Activated B cell treated with CpG ODN at 0.5 μM for 24 hours (primary cell): ENCODE measurements around the gene BBS7. TPM values are rescaled to one million over a fixed set of nuclear protein-coding genes. Genes with fewer than 3 reads are reported as not detected.

ENCODE experiments used
- ATAC-seq: fragments of 200-7000 bp; cut with Tn5 transposase; one replicate; pipeline ENCODE4 v1.10.0; 2021; ENCODE audit warnings: low read depth, mild to moderate bottlenecking, moderate library complexity
- CTCF ChIA-PET: fragments of 350-600 bp; sonication (Branson Sonifier 250); formaldehyde crosslinking; loops from one replicate; lab custom pipeline; 2021; ENCODE audit warnings: antibody characterized with exemption; lab: Charles Lee
- POLR2A ChIA-PET: fragments of 350-600 bp; sonication (Branson Sonifier 250); formaldehyde crosslinking; loops from one replicate; lab custom pipeline; 2021; ENCODE audit warnings: antibody characterized with exemption; lab: Charles Lee
- DNase-seq: peaks from one replicate; pipeline ENCODE4 v3.0.0; 2022
- H3K27ac Mint-ChIP-seq: one replicate; pipeline ENCODE4 v1.8.0; 2020; ENCODE audit warnings: mixed read lengths
- H3K27me3 Mint-ChIP-seq: one replicate; pipeline ENCODE4 v1.8.0; 2021; ENCODE audit warnings: mixed read lengths
- H3K36me3 Mint-ChIP-seq: one replicate; pipeline ENCODE4 v1.8.0; 2021; ENCODE audit warnings: low read depth, mixed read lengths
- H3K4me1 Mint-ChIP-seq: one replicate; pipeline ENCODE4 v1.8.0; 2021; ENCODE audit warnings: mixed read lengths
- H3K4me3 Mint-ChIP-seq: one replicate; pipeline ENCODE4 v1.8.0; 2020; ENCODE audit warnings: mild to moderate bottlenecking, mixed read lengths
- H3K9me3 Mint-ChIP-seq: one replicate; pipeline ENCODE4 v1.8.0; 2020; ENCODE audit warnings: mixed read lengths
- CTCF ChIP-seq: fragments of 200-600 bp; IDR thresholded peaks from one replicate; pipeline ENCODE4 v1.8.0; 2022; ENCODE audit warnings: antibody characterized with exemption, mild to moderate bottlenecking
- intact Hi-C: fragments of 100-400 bp; cut with micrococcal nuclease; formaldehyde crosslinking; loops from one replicate; pipeline ENCODE4 v1.15.1; 2024
- total RNA-seq: library from RNA; stranded (reverse); gene quantifications from 2 replicates; pipeline ENCODE4 v1.2.3, GENCODE V29; 2022

BBS7 gene
- total RNA-seq, 1 donor from 2014 or later: 9.4 TPM

GRCh38 chr4:121786221-121786620 is 84.1 kb downstream of the BBS7 start:
- CTCF ChIA-PET: no interaction called here
- POLR2A ChIA-PET: no interaction called here
- TF ChIP-seq CTCF: no peak
- Mint-ChIP-seq H3K4me1 (no peaks in the 10 kb centered on the region), H3K27ac (no peak overlapping the region), H3K36me3 (no peaks in the 10 kb centered on the region), H3K9me3 (peaks cover 11% of the 10 kb centered on the region), H3K27me3 (peaks cover 46% of the 10 kb centered on the region), H3K4me3 (no peak overlapping the region)
- ATAC-seq (no peak), DNase-seq (no peak)
- intact Hi-C loops: no loop called here

GRCh38 chr4:121785479-121785878 is 84.8 kb downstream of the BBS7 start:
- intact Hi-C loops: no loop called here
- DNase-seq: no peak
- Mint-ChIP-seq H3K27me3 (peaks cover 50% of the 10 kb centered on the region), H3K4me1 (no peaks in the 10 kb centered on the region), H3K27ac (no peak overlapping the region), H3K36me3 (no peaks in the 10 kb centered on the region), H3K4me3 (no peak overlapping the region), H3K9me3 (peaks cover 11% of the 10 kb centered on the region)
- POLR2A ChIA-PET: no interaction called here
- CTCF ChIA-PET: no interaction called here
- ATAC-seq: no peak
- TF ChIP-seq CTCF: no peak

- ChIA-PET CTCF (no interaction called here), POLR2A (no interaction called here)
- Mint-ChIP-seq H3K4me1 (no peaks in the 10 kb centered on the region), H3K27ac (no peak overlapping the region), H3K4me3 (no peak overlapping the region), H3K27me3 (peaks cover 52% of the 10 kb centered on the region), H3K9me3 (peaks cover 11% of the 10 kb centered on the region), H3K36me3 (no peaks in the 10 kb centered on the region)
- no peak for DNase-seq
- TF ChIP-seq CTCF: no peak
- ATAC-seq: no peak
- intact Hi-C loops: no loop called here
Measured at GRCh38 chr4:121784975-121785374, 85.3 kb downstream of the BBS7 start.

- intact Hi-C loops: no loop called here
- Mint-ChIP-seq H3K4me3 (no peak overlapping the region), H3K9me3 (peaks cover 11% of the 10 kb centered on the region), H3K27ac (no peak overlapping the region), H3K27me3 (peaks cover 51% of the 10 kb centered on the region), H3K36me3 (no peaks in the 10 kb centered on the region), H3K4me1 (no peaks in the 10 kb centered on the region)
- DNase-seq (no peak), ATAC-seq (no peak)
- CTCF ChIA-PET: no interaction called here
- POLR2A ChIA-PET: no interaction called here
- no peak for TF ChIP-seq CTCF
Measured at GRCh38 chr4:121784401-121784800, 85.9 kb downstream of the BBS7 start.

- CTCF ChIA-PET: no interaction called here
- no peaks in the 10 kb centered on the region for H3K36me3 Mint-ChIP-seq
- POLR2A ChIA-PET: no interaction called here
- DNase-seq (no peak), ATAC-seq (no peak)
- TF ChIP-seq CTCF: no peak
- no peaks in the 10 kb centered on the region for H3K4me1 Mint-ChIP-seq
- H3K4me3 Mint-ChIP-seq: no peak overlapping the region
- H3K27ac Mint-ChIP-seq: no peak overlapping the region
- intact Hi-C loops: no loop called here
- peaks cover 41% of the 10 kb centered on the region for H3K27me3 Mint-ChIP-seq
- H3K9me3 Mint-ChIP-seq: peaks cover 11% of the 10 kb centered on the region
Measured at GRCh38 chr4:121783210-121783609, 87.1 kb downstream of the BBS7 start.
